HEK293 (cell line): ENCODE data around the gene CRTC1.

ENCODE experiments used
- AEBP2 ChIP-seq: fragments of 450-650 bp; formaldehyde crosslinking; IDR thresholded peaks from 2 replicates; pipeline ENCODE4 v1.5.1; 2016; ENCODE audit warnings: missing biosample characterization, missing genetic modification characterization, borderline replicate concordance
- CTCF ChIP-seq: fragments of 450-650 bp; formaldehyde crosslinking; IDR thresholded peaks from 2 replicates; pipeline ENCODE4 v1.5.1; 2016; ENCODE audit warnings: missing biosample characterization, missing genetic modification characterization
- MYNN ChIP-seq: fragments of 450-650 bp; formaldehyde crosslinking; IDR thresholded peaks from 2 replicates; pipeline ENCODE4 v1.5.1; 2016; ENCODE audit warnings: missing biosample characterization, missing genetic modification characterization, borderline replicate concordance
- ZBTB10 ChIP-seq: fragments of 450-650 bp; formaldehyde crosslinking; IDR thresholded peaks from 2 replicates; pipeline ENCODE4 v1.5.1; 2016; ENCODE audit warnings: missing biosample characterization, missing genetic modification characterization
- ZBTB20 ChIP-seq: fragments of 450-650 bp; formaldehyde crosslinking; IDR thresholded peaks from 2 replicates; pipeline ENCODE4 v1.5.1; 2016; ENCODE audit warnings: missing biosample characterization, missing genetic modification characterization
- ZNF10 ChIP-seq: fragments of 450-650 bp; formaldehyde crosslinking; IDR thresholded peaks from 2 replicates; pipeline ENCODE4 v1.5.1; 2017; ENCODE audit warnings: missing biosample characterization, missing genetic modification characterization
- ZNF121 ChIP-seq: fragments of 450-650 bp; formaldehyde crosslinking; IDR thresholded peaks from 2 replicates; pipeline ENCODE4 v1.5.1; 2016; ENCODE audit warnings: missing biosample characterization, missing genetic modification characterization
- ZNF214 ChIP-seq: fragments of 450-650 bp; formaldehyde crosslinking; IDR thresholded peaks from 2 replicates; pipeline ENCODE4 v1.5.1; 2017; ENCODE audit warnings: missing biosample characterization, mild to moderate bottlenecking, missing genetic modification characterization, borderline replicate concordance
- ZNF354C ChIP-seq: fragments of 450-650 bp; formaldehyde crosslinking; IDR thresholded peaks from 2 replicates; pipeline ENCODE4 v1.5.1; 2016; ENCODE audit warnings: missing biosample characterization, missing genetic modification characterization, low read depth, borderline replicate concordance
- ZNF37A ChIP-seq: fragments of 450-650 bp; IDR thresholded peaks from 2 replicates; pipeline ENCODE4 v1.5.1; 2018; ENCODE audit warnings: missing biosample characterization, missing genetic modification characterization
- ZNF398 ChIP-seq: fragments of 450-650 bp; formaldehyde crosslinking; IDR thresholded peaks from 2 replicates; pipeline ENCODE4 v1.5.1; 2017; ENCODE audit warnings: missing biosample characterization, missing genetic modification characterization
- ZNF558 ChIP-seq: fragments of 450-650 bp; formaldehyde crosslinking; IDR thresholded peaks from 2 replicates; pipeline ENCODE4 v1.5.1; 2016; ENCODE audit warnings: missing biosample characterization, missing genetic modification characterization
- ZNF747 ChIP-seq: fragments of 450-650 bp; formaldehyde crosslinking; IDR thresholded peaks from 2 replicates; pipeline ENCODE4 v1.5.1; 2016; ENCODE audit warnings: missing biosample characterization, missing genetic modification characterization

GRCh38 chr19:18765224-18765623 lies 81.7 kb downstream of the CRTC1 start:
- TF ChIP-seq ZNF37A (no peak), ZBTB10 (tag by site-specific recombination) (no peak), CTCF (no peak), ZNF214 (no peak), MYNN (tag by site-specific recombination) (no peak), ZNF354C (tag by site-specific recombination) (no peak), ZNF558 (no peak), ZBTB20 (tag by site-specific recombination) (no peak), ZNF121 (tag by site-specific recombination) (no peak), ZNF10 (no peak), AEBP2 (tag by site-specific recombination) (no peak), ZNF747 (tag by site-specific recombination) (no peak), ZNF398 (tag by site-specific recombination) (no peak)
